ENCODE data around the gene C1GALT1. TPM values are rescaled to one million over a fixed set of nuclear protein-coding genes. Genes with fewer than 3 reads are reported as not detected.
"Not testable (repeated sequence)": the region's sequence is repeated elsewhere in the genome, so short reads cannot be mapped to it uniquely, and the experiment has no call there.

Gene C1GALT1
- total RNA-seq (2014; rRNA removed; shearing (Covaris generic); ENCODE audit: low replicate concordance) = 16.3 and 58.8 TPM in 2 replicates

- Histone ChIP-seq H3K9me3 (no peaks in the 10 kb centered on the region), H3K27me3 (no peaks in the 10 kb centered on the region), H3K36me3 (peaks cover 8% of the 10 kb centered on the region; the same call in 1 of the 2 replicates), H3K4me3 (peak within 1 kb of the TSS; percentile 97)
- peak; percentile 97 for DNase-seq
Measured at GRCh38 chr7:7182156-7183060, at the start of gene C1GALT1. C1GALT1 (plus strand) TSS chr7:7182544; CDS start chr7:7234320, 51,776 bp downstream.

- no peaks in the 10 kb centered on the region for H3K27me3 ChIP-seq
- H3K36me3 ChIP-seq = no peaks in the 10 kb centered on the region
- H3K9me3 ChIP-seq = no peaks in the 10 kb centered on the region
- no peak overlapping the region for H3K4me3 ChIP-seq
- DNase-seq = no peak
Measured at GRCh38 chr7:7134046-7134445, 48.3 kb upstream of the C1GALT1 start.

- DNase-seq = no peak
- Histone ChIP-seq H3K36me3 (no peaks in the 10 kb centered on the region), H3K4me3 (no peak overlapping the region), H3K27me3 (no peaks in the 10 kb centered on the region), H3K9me3 (no peaks in the 10 kb centered on the region)
Measured at GRCh38 chr7:7135074-7135473, 47.3 kb upstream of the C1GALT1 start.

GRCh38 chr7:7135924-7136323 lies 46.4 kb upstream of the C1GALT1 start:
- not testable (repeated sequence) for H3K4me3 ChIP-seq, H3K27me3 ChIP-seq, DNase-seq, H3K36me3 ChIP-seq, H3K9me3 ChIP-seq

- DNase-seq = no peak
- Histone ChIP-seq H3K36me3 (no peaks in the 10 kb centered on the region), H3K4me3 (no peak overlapping the region), H3K27me3 (no peaks in the 10 kb centered on the region), H3K9me3 (0 out of 2 replicates have a peak, but pooled peaks cover 2% of the 10 kb centered on the region)
Measured at GRCh38 chr7:7136466-7137381, 45.6 kb upstream of the C1GALT1 start.

GRCh38 chr7:7138897-7139296 lies 43.4 kb upstream of the C1GALT1 start:
- no peaks in the 10 kb centered on the region for H3K27me3 ChIP-seq
- no peak overlapping the region for H3K4me3 ChIP-seq
- H3K36me3 ChIP-seq = no peaks in the 10 kb centered on the region
- H3K9me3 ChIP-seq = peaks cover 2% of the 10 kb centered on the region; the same call in 1 of the 2 replicates
- DNase-seq = no peak

GRCh38 chr7:7143404-7143803 lies 38.9 kb upstream of the C1GALT1 start:
- DNase-seq, H3K27me3 ChIP-seq: not testable (repeated sequence)

GRCh38 chr7:7145151-7145550 lies 37.2 kb upstream of the C1GALT1 start:
- not testable (repeated sequence) for H3K4me3 ChIP-seq, H3K36me3 ChIP-seq, DNase-seq, H3K9me3 ChIP-seq, H3K27me3 ChIP-seq

More at GRCh38 chr7:7143404-7143803, 38.9 kb upstream of the C1GALT1 start:
- H3K4me3 ChIP-seq, H3K9me3 ChIP-seq, H3K36me3 ChIP-seq: not testable (repeated sequence)

GRCh38 chr7:7146837-7147236 lies 35.5 kb upstream of the C1GALT1 start:
- no peaks in the 10 kb centered on the region; the same call in 1 of the 2 replicates for H3K9me3 ChIP-seq
- H3K36me3 ChIP-seq = no peaks in the 10 kb centered on the region
- no peak for DNase-seq
- H3K27me3 ChIP-seq = no peaks in the 10 kb centered on the region
- no peak overlapping the region for H3K4me3 ChIP-seq

GRCh38 chr7:7148798-7149481 lies 33.4 kb upstream of the C1GALT1 start:
- no peaks in the 10 kb centered on the region for H3K9me3 ChIP-seq
- no peak for DNase-seq

GRCh38 chr7:7151285-7151684 lies 31.1 kb upstream of the C1GALT1 start:
- Histone ChIP-seq H3K9me3 (no peaks in the 10 kb centered on the region), H3K36me3 (no peaks in the 10 kb centered on the region), H3K4me3 (no peak overlapping the region), H3K27me3 (no peaks in the 10 kb centered on the region)
- DNase-seq = no peak

More at GRCh38 chr7:7148798-7149481, 33.4 kb upstream of the C1GALT1 start:
- Histone ChIP-seq H3K4me3 (no peak overlapping the region), H3K36me3 (no peaks in the 10 kb centered on the region), H3K27me3 (no peaks in the 10 kb centered on the region)

- DNase-seq = no peak
- Histone ChIP-seq H3K9me3 (no peaks in the 10 kb centered on the region), H3K27me3 (no peaks in the 10 kb centered on the region), H3K4me3 (no peak overlapping the region), H3K36me3 (no peaks in the 10 kb centered on the region)
Measured at GRCh38 chr7:7151865-7152264, 30.5 kb upstream of the C1GALT1 start.

GRCh38 chr7:7152315-7152714 lies 30.0 kb upstream of the C1GALT1 start:
- Histone ChIP-seq H3K27me3 (no peaks in the 10 kb centered on the region), H3K9me3 (no peaks in the 10 kb centered on the region), H3K4me3 (no peak overlapping the region), H3K36me3 (no peaks in the 10 kb centered on the region)
- no peak for DNase-seq

- H3K9me3 ChIP-seq, DNase-seq, H3K4me3 ChIP-seq, H3K27me3 ChIP-seq, H3K36me3 ChIP-seq: not testable (repeated sequence)
Measured at GRCh38 chr7:7154355-7154754, 28.0 kb upstream of the C1GALT1 start.

- Histone ChIP-seq H3K27me3 (no peaks in the 10 kb centered on the region), H3K9me3 (no peaks in the 10 kb centered on the region), H3K4me3 (no peak overlapping the region), H3K36me3 (no peaks in the 10 kb centered on the region)
- no peak for DNase-seq
Measured at GRCh38 chr7:7156663-7157062, 25.7 kb upstream of the C1GALT1 start.

- H3K27me3 ChIP-seq = no peaks in the 10 kb centered on the region
- H3K4me3 ChIP-seq = peak overlapping the region; percentile 14
- DNase-seq = peak; percentile 40
- H3K9me3 ChIP-seq = no peaks in the 10 kb centered on the region
- H3K36me3 ChIP-seq = no peaks in the 10 kb centered on the region
Measured at GRCh38 chr7:7157177-7157886, 25.0 kb upstream of the C1GALT1 start.
